HepG2 (cell line): Measurements from ENCODE around the gene AGRN. TPM values are rescaled to one million over a fixed set of nuclear protein-coding genes. Genes with fewer than 3 reads are reported as not detected.

Experiments used
- ATAC-seq: fragments of 200-7000 bp; cut with Tn5 transposase; 3 replicates; pipeline ENCODE4 v1.9.1; 2020; ENCODE audit warnings: mild to moderate bottlenecking, moderate library complexity
- BruUV-seq: library from RNA; stranded (reverse); fragments of 400-500 nt; replicated peaks from 2 replicates; lab custom pipeline; 2021; lab: Mats Ljungman, UMichigan
- CTCF ChIA-PET: fragments of 300-600 bp; formaldehyde crosslinking; extraction: SDS; loops from one replicate; lab custom pipeline; 2021; ENCODE audit warnings: low total read pairs, inconsistent platforms, low intra/inter-chr PET ratio; lab: Yijun Ruan, JAX
- POLR2A ChIA-PET: fragments of 350-600 bp; sonication (Branson Sonifier 250); formaldehyde crosslinking; loops from one replicate; lab custom pipeline; 2020; ENCODE audit warnings: antibody characterized with exemption, inconsistent platforms; lab: Yijun Ruan, JAX
- DNase-seq: peaks from one replicate; pipeline ENCODE4 v3.0.0-alpha.2; 2015; ENCODE audit warnings: low spot score
- FAIRE-seq: peaks from 3 replicates; lab custom pipeline; 2011; peaks lifted over from hg19 to GRCh38; lab: Jason Lieb, UNC
- H2AFZ ChIP-seq: one replicate; pipeline ENCODE4 v1.6.1; 2011; ENCODE audit warnings: low read length, inconsistent platforms
- H3K27ac ChIP-seq: fragments of 300-600 bp; 3 replicates; pipeline ENCODE4 v1.8.0; 2011; ENCODE audit warnings: mixed run types, mild to moderate bottlenecking, mixed read lengths, low read length, inconsistent platforms; ENCODE audit not compliant: insufficient read depth; ENCODE audit errors: extremely low read length
- H3K27me3 ChIP-seq, 2 experiments: fragments of 200-600 bp in 1 of 2; 2 replicates in 1 of 2; 3 replicates in 1 of 2; pipeline versions ENCODE4 v1.6.0 to v1.8.0; 2011; ENCODE audit warnings: low read length in 2 of 2, mild to moderate bottlenecking in 2 of 2, moderate library complexity in 2 of 2, inconsistent platforms in 1 of 2; ENCODE audit not compliant: insufficient read depth in 2 of 2, control insufficient read depth in 1 of 2
- H3K36me3 ChIP-seq, 2 experiments: fragments of 200-600 bp in 1 of 2; replicated peaks in 1 of 2; 2 replicates in 1 of 2; 3 replicates in 1 of 2; pipeline versions ENCODE4 v1.5.1 to v1.8.0; 2011; ENCODE audit warnings: low read length in 2 of 2, inconsistent platforms in 1 of 2; ENCODE audit not compliant: insufficient read depth in 2 of 2, control insufficient read depth in 1 of 2
- H3K4me1 ChIP-seq: 2 replicates; pipeline ENCODE4 v1.5.1; 2012; ENCODE audit warnings: low read length, inconsistent platforms; ENCODE audit not compliant: insufficient read depth
- H3K4me2 ChIP-seq: 2 replicates; pipeline ENCODE4 v1.6.0; 2011; ENCODE audit warnings: low read depth, low read length, inconsistent platforms
- H3K4me3 ChIP-seq, 3 experiments: fragments of 200-600 bp in 1 of 3; sonication (generic), shearing (Covaris generic) in 1 of 3; replicated peaks in 1 of 3; 2 replicates each; pipeline ENCODE4 v1.5.1; 2011 to 2016; ENCODE audit warnings: low read length in 3 of 3, inconsistent platforms in 2 of 3, low read depth in 2 of 3, mild to moderate bottlenecking in 2 of 3, control low read depth in 1 of 3, mixed read lengths in 1 of 3; ENCODE audit not compliant: insufficient read depth in 1 of 3
- H3K79me2 ChIP-seq: one replicate; pipeline ENCODE4 v1.6.1; 2011; ENCODE audit warnings: low read length, inconsistent platforms; ENCODE audit not compliant: insufficient read depth
- H3K9ac ChIP-seq: 2 replicates; pipeline ENCODE4 v1.6.0; 2011; ENCODE audit warnings: mild to moderate bottlenecking, low read depth, low read length, inconsistent platforms; ENCODE audit not compliant: insufficient read depth
- H3K9me3 ChIP-seq: 2 replicates; pipeline ENCODE4 v1.5.1; 2012; ENCODE audit warnings: mild to moderate bottlenecking, low read length
- H4K20me1 ChIP-seq: 2 replicates; pipeline ENCODE4 v1.6.0; 2011; ENCODE audit warnings: inconsistent platforms, mild to moderate bottlenecking, low read length, moderate library complexity; ENCODE audit not compliant: insufficient read depth
- ARNTL ChIP-seq: sonication (generic); formaldehyde crosslinking; IDR thresholded peaks from 2 replicates; pipeline ENCODE4 v1.4.0; 2020; ENCODE audit warnings: mild to moderate bottlenecking, missing genetic modification reagents
- ATF7-NPFF ChIP-seq: sonication (generic); formaldehyde crosslinking; IDR thresholded peaks from 2 replicates; pipeline ENCODE4 v1.8.1; 2023; ENCODE audit warnings: mild to moderate bottlenecking, low read depth, missing genetic modification reagents, moderate library complexity
- FOXP4 ChIP-seq: sonication (generic); formaldehyde crosslinking; IDR thresholded peaks from 2 replicates; pipeline ENCODE4 v1.4.0; 2020; ENCODE audit warnings: missing genetic modification reagents
- HOXA7 ChIP-seq: sonication (generic); formaldehyde crosslinking; IDR thresholded peaks from 2 replicates; pipeline ENCODE4 v1.8.1; 2022; ENCODE audit warnings: mild to moderate bottlenecking, missing genetic modification reagents, moderate library complexity
- KDM5B ChIP-seq: sonication (generic); formaldehyde crosslinking; IDR thresholded peaks from 2 replicates; pipeline ENCODE4 v1.4.0; 2020; ENCODE audit warnings: missing genetic modification reagents, mild to moderate bottlenecking, borderline replicate concordance
- PBX3 ChIP-seq: sonication (generic); formaldehyde crosslinking; IDR thresholded peaks from 2 replicates; pipeline ENCODE4 v1.8.1; 2023; ENCODE audit warnings: missing genetic modification reagents, inconsistent platforms, borderline replicate concordance
- POLR2AphosphoS5 ChIP-seq: IDR thresholded peaks from 2 replicates; pipeline ENCODE4 v1.6.1; 2012; ENCODE audit warnings: low read depth, low read length
- RELA ChIP-seq: sonication (generic); formaldehyde crosslinking; IDR thresholded peaks from 2 replicates; pipeline ENCODE4 v1.4.0; 2020; ENCODE audit warnings: missing genetic modification reagents
- SAP130 ChIP-seq: IDR thresholded peaks from 2 replicates; pipeline ENCODE4 v1.6.1; 2016; ENCODE audit warnings: low read depth
- TBL1XR1 ChIP-seq: fragments of 150-350 bp; IDR thresholded peaks from 2 replicates; pipeline ENCODE4 v1.6.1; 2014; ENCODE audit warnings: borderline replicate concordance, low read length; ENCODE audit not compliant: partially characterized antibody
- ZBTB2 ChIP-seq: sonication (generic); formaldehyde crosslinking; IDR thresholded peaks from 2 replicates; pipeline ENCODE4 v1.8.0; 2022; ENCODE audit warnings: low read depth, missing genetic modification reagents
- ZFY ChIP-seq: sonication (generic); formaldehyde crosslinking; IDR thresholded peaks from 2 replicates; pipeline ENCODE4 v1.4.0; 2020; ENCODE audit warnings: missing genetic modification reagents
- ZNF512B ChIP-seq: sonication (generic); formaldehyde crosslinking; IDR thresholded peaks from 2 replicates; pipeline ENCODE4 v1.5.1; 2020; ENCODE audit warnings: missing genetic modification reagents, mild to moderate bottlenecking, borderline replicate concordance
- ZNF704 ChIP-seq: sonication (generic); formaldehyde crosslinking; IDR thresholded peaks from 2 replicates; pipeline ENCODE4 v1.8.1; 2023; ENCODE audit warnings: mild to moderate bottlenecking, inconsistent platforms, moderate library complexity, missing genetic modification reagents, borderline replicate concordance
- WGBS: methylation state at CpG from one replicate; pipeline ENCODE4 v1.1.6; 2017; ENCODE audit warnings: low lambda C conversion rate; 5-methylcytosine and 5-hydroxymethylcytosine counted together
- in situ Hi-C: cut with HindIII; loops from 2 replicates; pipeline ENCODE4 v1.10.0; 2017; ENCODE audit warnings: low pct_unique_long_range_greater_than_20kb; ENCODE audit not compliant: extremely low pct_ligation_motif_present
- intact Hi-C: fragments of 100-400 bp; cut with micrococcal nuclease; formaldehyde crosslinking; loops from one replicate; pipeline ENCODE4 v1.10.0; 2022; ENCODE audit not compliant: unreplicated experiment
- polyA plus RNA-seq, 8 experiments: library from polyadenylated mRNA; depleted of rRNA in 3 of 8; stranded (reverse) in 7 of 8; unstranded in 1 of 8; fragments of >200 nt; fragmentation: Illumina TruSeq in 4 of 8; extraction: Trizol in 4 of 8; gene quantifications; 2 replicates each; pipeline versions ENCODE4 v1.2.1 to v1.2.3, GENCODE V29; 2011 to 2016; ENCODE audit warnings: low read depth in 4 of 8, missing spikeins in 1 of 8, mixed read lengths in 1 of 8; ENCODE audit not compliant: insufficient read depth in 1 of 8
- total RNA-seq, 5 experiments: library from RNA; depleted of rRNA; stranded (reverse); fragments of >200 nt; fragmentation: Illumina TruSeq; extraction: Trizol; gene quantifications; 2 replicates each; pipeline ENCODE4 v1.2.3, GENCODE V29; 2016; ENCODE audit warnings: low read depth in 1 of 5

AGRN gene
- total and polyA plus RNA-seq, 2 of the 13 experiments (the other 11 are each of a cell fraction or from before 2014, with no cell fraction given) = 29.8 to 65.2 TPM

- peak overlapping the region; percentile 77 to 96 (median 87) for H3K4me3 ChIP-seq
- DNase-seq = no peak
- BruUV-seq = no TSS peak
- H3K9ac ChIP-seq = peak overlapping the region; percentile 72
- no peaks in the 10 kb centered on the region for H4K20me1 ChIP-seq
- in situ Hi-C loops = loop anchor here (5.0 kb wide), 1 partner anchor 37 kb away; the partner anchor contains the start of gene AGRN
- POLR2A ChIA-PET = interaction anchor here (0.8 to 3.1 kb wide), 12 partner anchors 9 to 215 kb away, joined by 3 to 20 read pairs (median 4); partner anchors contain the start of genes ISG15, PLEKHN1 and UBE2J2
- peak overlapping the region; percentile 63 for H3K27ac ChIP-seq
- no peaks in the 10 kb centered on the region for H3K27me3 ChIP-seq
- H3K36me3 ChIP-seq = peaks cover 4 to 7% of the 10 kb centered on the region in 2 experiments; a peak in 3 of 5 replicates
- H3K9me3 ChIP-seq = no peaks in the 10 kb centered on the region
- CTCF ChIA-PET = no interaction called here
- FAIRE-seq = no peak
- WGBS = 1% methylated on average over 22 of the region's 48 CpGs
- H2AFZ ChIP-seq = no peak overlapping the region
- peak; percentile 56 for ATAC-seq
- H3K79me2 ChIP-seq = no peaks in the 10 kb centered on the region
- H3K4me2 ChIP-seq = peak overlapping the region; percentile 95
- H3K4me1 ChIP-seq = peaks cover 39% of the 10 kb centered on the region
- intact Hi-C loops = loop anchor here (5.0 kb wide), 1 partner anchor 47 kb away; the partner anchor contains the start of gene ISG15
- TF ChIP-seq FOXP4 (CRISPR knock-in tag) (no peak), HOXA7 (CRISPR knock-in tag) (no peak), POLR2AphosphoS5 (0 out of 2 replicates have a peak, but pooled peaks have one; percentile 25), ATF7-NPFF (CRISPR knock-in tag) (peak; percentile 43; the same call in 1 of the 2 replicates), TBL1XR1 (no peak), RELA (no peak), PBX3 (CRISPR knock-in tag) (no peak), ZBTB2 (CRISPR knock-in tag) (peak; percentile 55; the same call in 1 of the 2 replicates), SAP130 (peak; percentile 52; the same call in 1 of the 2 replicates), ZFY (CRISPR knock-in tag) (peak; percentile 39; the same call in 1 of the 2 replicates), ZNF512B (CRISPR knock-in tag) (no peak), KDM5B (0 out of 2 replicates have a peak, but pooled peaks have one; percentile 6), ARNTL (CRISPR knock-in tag) (no peak), ZNF704 (no peak)
These were observed 39.1 kb downstream of the AGRN start for GRCh38 chr1:1058921-1059493.
